HepG2 (cell line): ENCODE measurements around the gene BIN1. TPM values are rescaled to one million over a fixed set of nuclear protein-coding genes. Genes with fewer than 3 reads are reported as not detected.
A peak's percentile ranks its signal among the peaks of the same experiment; 100 is the strongest.

Source experiments
- ASH2L ChIP-seq: fragments of 300-600, 200-600 bp; sonication (generic); IDR thresholded peaks from 2 replicates; pipeline ENCODE4 v1.7.0; 2017; ENCODE audit warnings: low read depth, mild to moderate bottlenecking, moderate library complexity, mixed read lengths, low read length; ENCODE audit not compliant: insufficient read length
- ATF3 ChIP-seq: sonication (generic); formaldehyde crosslinking; IDR thresholded peaks from 2 replicates; pipeline ENCODE4 v1.4.0; 2020; ENCODE audit warnings: missing genetic modification reagents
- BRF2 ChIP-seq: sonication (generic); formaldehyde crosslinking; IDR thresholded peaks from 2 replicates; pipeline ENCODE4 v1.8.1; 2022; ENCODE audit warnings: mild to moderate bottlenecking, missing genetic modification reagents
- CREBL2 ChIP-seq: sonication (generic); formaldehyde crosslinking; IDR thresholded peaks from 2 replicates; pipeline ENCODE4 v1.8.1; 2023; ENCODE audit warnings: missing genetic modification reagents, mild to moderate bottlenecking, borderline replicate concordance
- ETV6 ChIP-seq: sonication (generic); formaldehyde crosslinking; conservative IDR thresholded peaks from 2 replicates; pipeline ENCODE4 v1.4.0; 2020; ENCODE audit warnings: missing genetic modification reagents
- FOXP1 ChIP-seq, 2 experiments: fragments of 450-650 bp in 1 of 2; IDR thresholded peaks; 2 replicates each; pipeline ENCODE4 v1.6.1; 2017 to 2018; ENCODE audit warnings: antibody characterized with exemption in 1 of 2
- HMG20B ChIP-seq: conservative IDR thresholded peaks from 2 replicates; pipeline ENCODE4 v1.6.1; 2016; ENCODE audit warnings: missing genetic modification reagents, missing compliant biosample characterization
- KAT2B ChIP-seq: fragments of 150-350 bp; IDR thresholded peaks from 2 replicates; pipeline ENCODE4 v1.6.1; 2014; ENCODE audit warnings: low read depth, low read length, borderline replicate concordance
- KDM5B ChIP-seq: sonication (generic); formaldehyde crosslinking; IDR thresholded peaks from 2 replicates; pipeline ENCODE4 v1.4.0; 2020; ENCODE audit warnings: missing genetic modification reagents, mild to moderate bottlenecking, borderline replicate concordance
- MAX ChIP-seq: IDR thresholded peaks from 2 replicates; pipeline ENCODE4 v1.6.1; 2012; ENCODE audit warnings: inconsistent platforms
- NFE2L2 ChIP-seq: fragments of 150-350 bp; IDR thresholded peaks from 2 replicates; pipeline ENCODE4 v1.6.1; 2014; ENCODE audit warnings: low read length
- PHF21A ChIP-seq: sonication (generic); formaldehyde crosslinking; IDR thresholded peaks from 2 replicates; pipeline ENCODE4 v1.5.0; 2020; ENCODE audit warnings: mild to moderate bottlenecking, missing genetic modification reagents
- POGZ ChIP-seq: sonication (generic); formaldehyde crosslinking; IDR thresholded peaks from 2 replicates; pipeline ENCODE4 v1.4.0; 2020; ENCODE audit warnings: mild to moderate bottlenecking, missing genetic modification reagents
- RAD51 ChIP-seq: fragments of 450-650 bp; IDR thresholded peaks from 2 replicates; pipeline ENCODE4 v1.6.1; 2016; ENCODE audit warnings: borderline replicate concordance
- RARA ChIP-seq: IDR thresholded peaks from 2 replicates; pipeline ENCODE4 v1.6.1; 2016; ENCODE audit warnings: missing genetic modification reagents, missing compliant biosample characterization
- RNF2 ChIP-seq: fragments of 450-650 bp; conservative IDR thresholded peaks from 2 replicates; pipeline ENCODE4 v1.6.1; 2016; ENCODE audit warnings: low read depth
- SOX5 ChIP-seq: IDR thresholded peaks from 2 replicates; pipeline ENCODE4 v1.6.1; 2016; ENCODE audit warnings: borderline replicate concordance
- SRSF4 ChIP-seq: fragments of 200-400 bp; formaldehyde crosslinking; IDR thresholded peaks from one replicate; pipeline ENCODE4 v1.6.1; 2018; ENCODE audit warnings: mild to moderate bottlenecking, low read depth, low read length, moderate library complexity; ENCODE audit not compliant: poor library complexity, severe bottlenecking
- ZFP37 ChIP-seq: sonication (generic); formaldehyde crosslinking; IDR thresholded peaks from 2 replicates; pipeline ENCODE4 v1.4.0; 2020; ENCODE audit warnings: missing genetic modification reagents, borderline replicate concordance
- ZNF256 ChIP-seq: sonication (generic); formaldehyde crosslinking; conservative IDR thresholded peaks from 2 replicates; pipeline ENCODE4 v1.4.0; 2020; ENCODE audit warnings: missing genetic modification reagents
- ZNF281 ChIP-seq: sonication (generic); formaldehyde crosslinking; IDR thresholded peaks from 2 replicates; pipeline ENCODE4 v1.4.0; 2020; ENCODE audit warnings: missing genetic modification reagents, borderline replicate concordance
- ZNF354B ChIP-seq: sonication (generic); formaldehyde crosslinking; IDR thresholded peaks from 2 replicates; pipeline ENCODE4 v1.8.0; 2022; ENCODE audit warnings: mild to moderate bottlenecking, missing genetic modification reagents
- ZNF503 ChIP-seq: sonication (generic); formaldehyde crosslinking; IDR thresholded peaks from 2 replicates; pipeline ENCODE4 v1.4.0; 2020; ENCODE audit warnings: missing genetic modification reagents
- ZSCAN25 ChIP-seq: sonication (generic); formaldehyde crosslinking; IDR thresholded peaks from 2 replicates; pipeline ENCODE4 v1.8.0; 2022; ENCODE audit warnings: mild to moderate bottlenecking, missing genetic modification reagents
- polyA plus RNA-seq, 8 experiments: library from polyadenylated mRNA; depleted of rRNA in 3 of 8; stranded (reverse) in 7 of 8; unstranded in 1 of 8; fragments of >200 nt; fragmentation: Illumina TruSeq in 4 of 8; extraction: Trizol in 4 of 8; gene quantifications; 2 replicates each; pipeline versions ENCODE4 v1.2.1 to v1.2.3, GENCODE V29; 2011 to 2016; ENCODE audit warnings: low read depth in 4 of 8, missing spikeins in 1 of 8, mixed read lengths in 1 of 8; ENCODE audit not compliant: insufficient read depth in 1 of 8
- total RNA-seq, 5 experiments: library from RNA; depleted of rRNA; stranded (reverse); fragments of >200 nt; fragmentation: Illumina TruSeq; extraction: Trizol; gene quantifications; 2 replicates each; pipeline ENCODE4 v1.2.3, GENCODE V29; 2016; ENCODE audit warnings: low read depth in 1 of 5

Gene BIN1
- total and polyA plus RNA-seq, 2 of the 13 experiments (the other 11 are each of a cell fraction or from before 2014, with no cell fraction given) = 0.93 to 1.2 TPM

GRCh38 chr2:127064642-127065250 lies 42.2 kb downstream of the BIN1 start (continued):
- TF ChIP-seq KDM5B (CRISPR knock-in tag) = no peak; the same call in 1 of the 2 replicates
- no peak for TF ChIP-seq HMG20B (CRISPR knock-in tag)
- no peak for TF ChIP-seq BRF2
- peak; percentile 82; the same call in 1 of the 2 replicates for TF ChIP-seq RNF2
- TF ChIP-seq ZNF503 = peak; percentile 27; the same call in 1 of the 2 replicates
- 0 out of 2 replicates have a peak, but pooled peaks have one; percentile 28 for TF ChIP-seq ZNF281 (CRISPR knock-in tag)
- peak; percentile 94 for TF ChIP-seq NFE2L2
- no peak for TF ChIP-seq ZNF256 (CRISPR knock-in tag)
- no peak for TF ChIP-seq ZNF354B (CRISPR knock-in tag)
- no peak for TF ChIP-seq FOXP1 (IDR thresholded peaks at IDR 0.05)
- 0 out of 2 replicates have a peak, but pooled peaks have one; percentile 6 for TF ChIP-seq FOXP1 (CRISPR knock-in tag; IDR thresholded peaks at IDR 0.05)
- no peak for TF ChIP-seq KAT2B
- TF ChIP-seq PHF21A (CRISPR knock-in tag) = 0 out of 2 replicates have a peak, but pooled peaks have one; percentile 36
- TF ChIP-seq ZSCAN25 (CRISPR knock-in tag) = 0 out of 2 replicates have a peak, but pooled peaks have one; percentile 25
- 0 out of 2 replicates have a peak, but pooled peaks have one; percentile 57 for TF ChIP-seq CREBL2 (CRISPR knock-in tag)
- peak; percentile 66 for TF ChIP-seq ATF3 (CRISPR knock-in tag)
- peak; percentile 27 for TF ChIP-seq RARA (CRISPR knock-in tag)
- TF ChIP-seq SOX5 = peak; percentile 63; the same call in 1 of the 2 replicates
- TF ChIP-seq MAX = peak; percentile 71
- TF ChIP-seq POGZ (CRISPR knock-in tag) = no peak
- no peak for TF ChIP-seq SRSF4
- TF ChIP-seq ASH2L = no peak
- TF ChIP-seq RAD51 = no peak
- peak; percentile 74; the same call in 1 of the 2 replicates for TF ChIP-seq ZFP37 (CRISPR knock-in tag)
- 0 out of 2 replicates have a peak, but pooled peaks have one; percentile 34 for TF ChIP-seq ETV6 (CRISPR knock-in tag)
